ENCODE results near the gene CENPS.

DNA sequence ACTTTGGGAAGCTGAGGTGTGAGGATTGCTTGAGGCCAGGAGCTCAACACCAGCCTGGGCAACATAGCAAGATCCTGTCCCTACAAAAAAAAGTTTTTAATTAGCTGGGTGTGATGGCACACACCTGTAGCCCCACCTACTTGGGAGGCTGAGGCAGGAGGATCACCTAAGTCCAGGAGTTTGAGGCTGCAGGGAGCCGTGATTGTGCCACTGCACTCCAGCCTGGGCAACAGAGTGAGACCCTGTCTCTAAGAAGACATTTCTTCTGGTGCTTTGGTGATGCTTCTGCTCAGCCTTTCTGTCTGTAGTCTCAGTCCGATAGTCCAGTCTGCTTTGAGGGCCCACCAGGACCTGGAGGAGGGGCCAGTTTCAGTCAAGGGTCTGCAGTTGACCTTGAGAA, 23.0 kb upstream of the CENPS start:
- TF ChIP-seq CTCF (conservative IDR thresholded peaks at IDR 0.05) (no peak), ZFX (IDR thresholded peaks at IDR 0.05) (no peak)
